H1 (cell line): ENCODE results near the gene ITGA3.

Experiments used
- CBX8 ChIP-seq: fragments of 300-800, 300-1000 bp; sonication (generic); IDR thresholded peaks from 2 replicates; pipeline ENCODE4 v1.7.1; 2016; ENCODE audit warnings: low read depth, low read length, borderline replicate concordance
- CHD7 ChIP-seq: fragments of 300-600 bp; sonication (generic); IDR thresholded peaks from 2 replicates; pipeline ENCODE4 v1.7.1; 2012; ENCODE audit warnings: low read length, moderate library complexity, mild to moderate bottlenecking, inconsistent platforms; ENCODE audit not compliant: insufficient replicate concordance
- POLR2A ChIP-seq, 2 experiments: IDR thresholded peaks; 1 replicate in 1 of 2; 2 replicates in 1 of 2; pipeline ENCODE4 v1.6.1; 2011; ENCODE audit warnings: low read depth in 2 of 2, low read length in 2 of 2, mild to moderate bottlenecking in 2 of 2; ENCODE audit errors: control extremely low read depth in 1 of 2
- POLR2AphosphoS5 ChIP-seq: IDR thresholded peaks from 2 replicates; pipeline ENCODE4 v1.6.1; 2011; ENCODE audit warnings: low read depth, low read length
- YY1 ChIP-seq: IDR thresholded peaks from 2 replicates; pipeline ENCODE4 v1.6.1; 2011; ENCODE audit warnings: low read depth, mild to moderate bottlenecking, low read length
- TF ChIP-seq, protein P1 (sequence below): IDR thresholded peaks from 2 replicates; pipeline ENCODE4 v1.6.1; 2012; ENCODE audit warnings: inconsistent platforms
- TF ChIP-seq, protein P2 (sequence below), 3 experiments: IDR thresholded peaks; 1 replicate in 2 of 3; 2 replicates in 1 of 3; pipeline versions ENCODE4 v1.5.1 to v1.6.1; 2011; ENCODE audit warnings: low read length in 3 of 3, mild to moderate bottlenecking in 3 of 3, inconsistent platforms in 2 of 3, low read depth in 1 of 3, moderate library complexity in 1 of 3; ENCODE audit not compliant: insufficient read depth in 1 of 3; ENCODE audit errors: control extremely low read depth in 1 of 3
- TF ChIP-seq, protein P3 (sequence below): IDR thresholded peaks from 2 replicates; pipeline ENCODE4 v1.6.1; 2011; ENCODE audit warnings: low read depth, mild to moderate bottlenecking, low read length; ENCODE audit not compliant: insufficient read depth

GRCh38 chr17:50093807-50094206 is 37.9 kb downstream of the ITGA3 start:
- TF ChIP-seq POLR2A (IDR thresholded peaks at IDR 0.05; ENCODE audit: control extremely low read depth in 1 of 2, low read depth in 2 of 2, low read length in 2 of 2) (no peak), YY1 (no peak), CHD7 (no peak), POLR2AphosphoS5 (no peak), CBX8 (no peak)
- TF ChIP-seq, protein P1, sequence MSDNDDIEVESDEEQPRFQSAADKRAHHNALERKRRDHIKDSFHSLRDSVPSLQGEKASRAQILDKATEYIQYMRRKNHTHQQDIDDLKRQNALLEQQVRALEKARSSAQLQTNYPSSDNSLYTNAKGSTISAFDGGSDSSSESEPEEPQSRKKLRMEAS, result no peak
- TF ChIP-seq, protein P2, sequence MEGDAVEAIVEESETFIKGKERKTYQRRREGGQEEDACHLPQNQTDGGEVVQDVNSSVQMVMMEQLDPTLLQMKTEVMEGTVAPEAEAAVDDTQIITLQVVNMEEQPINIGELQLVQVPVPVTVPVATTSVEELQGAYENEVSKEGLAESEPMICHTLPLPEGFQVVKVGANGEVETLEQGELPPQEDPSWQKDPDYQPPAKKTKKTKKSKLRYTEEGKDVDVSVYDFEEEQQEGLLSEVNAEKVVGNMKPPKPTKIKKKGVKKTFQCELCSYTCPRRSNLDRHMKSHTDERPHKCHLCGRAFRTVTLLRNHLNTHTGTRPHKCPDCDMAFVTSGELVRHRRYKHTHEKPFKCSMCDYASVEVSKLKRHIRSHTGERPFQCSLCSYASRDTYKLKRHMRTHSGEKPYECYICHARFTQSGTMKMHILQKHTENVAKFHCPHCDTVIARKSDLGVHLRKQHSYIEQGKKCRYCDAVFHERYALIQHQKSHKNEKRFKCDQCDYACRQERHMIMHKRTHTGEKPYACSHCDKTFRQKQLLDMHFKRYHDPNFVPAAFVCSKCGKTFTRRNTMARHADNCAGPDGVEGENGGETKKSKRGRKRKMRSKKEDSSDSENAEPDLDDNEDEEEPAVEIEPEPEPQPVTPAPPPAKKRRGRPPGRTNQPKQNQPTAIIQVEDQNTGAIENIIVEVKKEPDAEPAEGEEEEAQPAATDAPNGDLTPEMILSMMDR (IDR thresholded peaks at IDR 0.05; ENCODE audit: control extremely low read depth in 1 of 3, insufficient read depth in 1 of 3, low read depth in 1 of 3, low read length in 3 of 3), result no peak
- TF ChIP-seq, protein P3, sequence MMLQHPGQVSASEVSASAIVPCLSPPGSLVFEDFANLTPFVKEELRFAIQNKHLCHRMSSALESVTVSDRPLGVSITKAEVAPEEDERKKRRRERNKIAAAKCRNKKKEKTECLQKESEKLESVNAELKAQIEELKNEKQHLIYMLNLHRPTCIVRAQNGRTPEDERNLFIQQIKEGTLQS, result no peak
